Muscle of leg (tissue), 11 donors: ENCODE measurements around the gene LMBR1. TPM values are rescaled to one million over a fixed set of nuclear protein-coding genes. Genes with fewer than 3 reads are reported as not detected.
"Not testable (repeated sequence)": the region's sequence is repeated elsewhere in the genome, so short reads cannot be mapped to it uniquely, and the experiment has no call there.

Experiments used
- DNase-seq: peaks from one replicate; pipeline ENCODE4 v3.0.0; 2013
- H3K27ac ChIP-seq: one replicate; pipeline ENCODE4 v1.5.1; 2013; ENCODE audit warnings: mild to moderate bottlenecking, low read length, control low read depth
- H3K27me3 ChIP-seq: one replicate; pipeline ENCODE4 v1.6.1; 2013; ENCODE audit warnings: low read length; ENCODE audit not compliant: control insufficient read depth, insufficient read depth
- H3K36me3 ChIP-seq: one replicate; pipeline ENCODE4 v1.6.1; 2013; ENCODE audit warnings: low read length; ENCODE audit not compliant: control insufficient read depth, insufficient read depth
- H3K4me1 ChIP-seq: one replicate; pipeline ENCODE4 v1.6.1; 2013; ENCODE audit warnings: low read length; ENCODE audit not compliant: control insufficient read depth, insufficient read depth
- H3K4me3 ChIP-seq: one replicate; pipeline ENCODE4 v1.5.1; 2013; ENCODE audit warnings: low read length, control low read depth
- H3K9me3 ChIP-seq: replicated peaks from 2 replicates; pipeline ENCODE4 v1.6.1; 2013; ENCODE audit warnings: low read depth, low read length; ENCODE audit not compliant: control insufficient read depth
- WGBS: methylation state at CpG from one replicate; pipeline ENCODE4 v1.1.5; 2013; ENCODE audit warnings: missing lambda C conversion rate; ENCODE audit not compliant: insufficient coverage; 5-methylcytosine and 5-hydroxymethylcytosine counted together
- polyA plus RNA-seq, 8 donors: library from polyadenylated mRNA; unstranded; fragments of 120-200 nt; gene quantifications; one replicate each; pipeline versions ENCODE4 v1.2.1 to v1.2.3, GENCODE V29; 2013; ENCODE audit warnings: inconsistent platforms in 1 of 8, low replicate concordance in 1 of 8; ENCODE audit not compliant: insufficient read length in 8 of 8, insufficient read depth in 1 of 8
- total RNA-seq: library from RNA; stranded (reverse); fragments of 120-200 nt; gene quantifications from one replicate; pipeline ENCODE4 v1.2.4, GENCODE V29; 2013

Gene LMBR1
- total and polyA plus RNA-seq, 9 donors: 25.3 to 42.8 (median 30.8) TPM

DNA sequence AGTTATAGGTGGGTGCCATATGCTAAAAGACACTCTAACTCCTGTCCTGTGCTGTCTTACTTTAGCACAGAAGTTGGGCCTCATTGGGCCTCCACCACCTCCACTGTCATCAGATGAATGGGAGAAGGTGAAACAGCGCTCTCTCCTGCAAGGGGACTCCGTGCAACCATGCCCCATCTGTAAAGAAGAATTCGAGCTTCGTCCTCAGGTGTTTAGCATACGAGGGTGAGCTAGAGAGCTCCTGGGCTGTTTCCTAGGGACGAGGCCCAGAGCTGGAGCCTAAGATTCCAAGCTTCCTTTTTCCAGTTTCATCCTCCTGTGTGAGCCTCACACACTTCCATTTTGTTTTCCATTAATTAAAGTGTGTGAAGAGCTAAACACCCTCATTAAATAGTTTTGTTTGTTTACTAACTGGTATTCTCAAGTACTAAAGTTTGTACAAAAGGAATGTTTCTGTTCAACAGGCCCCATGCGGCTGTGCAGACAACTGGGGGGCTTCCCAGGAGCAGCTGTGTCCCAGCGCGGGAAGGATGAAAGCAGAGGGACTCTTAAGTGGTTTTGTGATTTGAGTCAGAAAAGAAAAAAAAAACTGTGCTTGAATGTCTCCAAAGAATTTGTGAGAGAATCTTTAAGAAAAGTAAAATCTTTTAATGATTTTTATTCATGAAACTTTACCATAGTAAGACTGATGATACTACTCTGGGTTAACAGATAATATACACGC is 238.3 kb downstream of the LMBR1 start:
- peaks cover 7% of the 10 kb centered on the region for H3K27me3 ChIP-seq
- no peaks in the 10 kb centered on the region for H3K36me3 ChIP-seq
- no peaks in the 10 kb centered on the region for H3K9me3 ChIP-seq
- DNase-seq: no peak
- H3K4me1 ChIP-seq: no peaks in the 10 kb centered on the region
- no peak overlapping the region for H3K27ac ChIP-seq
- WGBS: 85% methylated on average over 5 of the region's 10 CpGs
- H3K4me3 ChIP-seq: no peak overlapping the region

GRCh38 chr7:156652886-156653568 is 240.0 kb downstream of the LMBR1 start:
- WGBS: 92% methylated on average over 4 of the region's 8 CpGs
- peaks cover 7% of the 10 kb centered on the region for H3K27me3 ChIP-seq
- H3K36me3 ChIP-seq: no peaks in the 10 kb centered on the region
- no peaks in the 10 kb centered on the region for H3K9me3 ChIP-seq
- H3K4me3 ChIP-seq: no peak overlapping the region
- no peak overlapping the region for H3K27ac ChIP-seq
- no peak for DNase-seq
- H3K4me1 ChIP-seq: no peaks in the 10 kb centered on the region

DNA sequence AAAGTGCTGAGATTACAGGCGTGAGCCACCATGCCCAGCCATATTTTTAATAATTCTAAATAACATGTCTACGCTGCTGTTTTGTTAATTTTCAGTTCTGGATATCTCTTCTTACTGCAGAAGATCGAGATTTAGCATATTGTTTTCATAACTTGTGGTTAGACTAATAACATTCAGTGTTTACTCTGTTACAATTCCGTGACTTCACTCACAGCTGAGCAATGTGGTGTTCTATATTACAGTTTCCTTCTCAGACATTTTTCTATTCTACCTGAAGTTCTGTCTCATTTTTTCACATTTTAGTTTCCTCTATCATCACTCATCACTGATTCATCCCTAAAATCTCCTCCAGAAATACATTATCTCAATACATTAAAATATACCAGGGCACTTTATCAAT is 241.5 kb downstream of the LMBR1 start:
- WGBS: no CpG with 5 or more reads among the region's 4 CpGs
- peaks cover 7% of the 10 kb centered on the region for H3K27me3 ChIP-seq
- no peak overlapping the region for H3K27ac ChIP-seq
- H3K9me3 ChIP-seq: no peaks in the 10 kb centered on the region
- no peak overlapping the region for H3K4me3 ChIP-seq
- no peaks in the 10 kb centered on the region for H3K36me3 ChIP-seq
- no peaks in the 10 kb centered on the region for H3K4me1 ChIP-seq
- DNase-seq: no peak

DNA sequence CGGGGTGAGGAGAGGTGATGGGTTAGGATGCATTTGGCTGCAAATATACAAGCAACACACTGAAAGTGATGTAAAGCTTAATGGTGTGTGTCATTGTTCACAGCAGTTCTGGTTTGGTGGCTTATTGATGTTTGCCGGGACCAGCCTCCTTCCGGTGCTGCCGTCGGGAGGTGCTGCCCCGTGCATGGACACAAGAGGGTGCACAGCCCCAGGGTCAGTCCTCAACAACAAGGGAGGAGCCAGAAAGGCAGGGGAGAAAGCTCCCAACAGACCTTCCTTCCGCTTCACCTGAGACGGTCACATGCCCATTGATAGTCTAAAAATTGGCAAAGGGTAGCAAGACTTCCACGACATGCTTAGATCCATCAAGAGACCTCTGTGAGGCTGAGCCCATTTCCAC is 242.9 kb downstream of the LMBR1 start:
- H3K27ac ChIP-seq: no peak overlapping the region
- WGBS: 68% methylated on average over 7 of the region's 9 CpGs

GRCh38 chr7:156647330-156647729 is 245.7 kb downstream of the LMBR1 start:
- H3K36me3 ChIP-seq, H3K4me3 ChIP-seq, DNase-seq, H3K9me3 ChIP-seq, H3K4me1 ChIP-seq, H3K27ac ChIP-seq: not testable (repeated sequence)
- 100% methylated on average over 2 of the region's 5 CpGs for WGBS
- peaks cover 10% of the 10 kb centered on the region for H3K27me3 ChIP-seq

More for the DNA sequence above, 242.9 kb downstream of the LMBR1 start:
- peaks cover 7% of the 10 kb centered on the region for H3K27me3 ChIP-seq
- H3K36me3 ChIP-seq: no peaks in the 10 kb centered on the region
- H3K4me1 ChIP-seq: no peaks in the 10 kb centered on the region
- no peak for DNase-seq
- no peak overlapping the region for H3K4me3 ChIP-seq
- H3K9me3 ChIP-seq: no peaks in the 10 kb centered on the region

DNA sequence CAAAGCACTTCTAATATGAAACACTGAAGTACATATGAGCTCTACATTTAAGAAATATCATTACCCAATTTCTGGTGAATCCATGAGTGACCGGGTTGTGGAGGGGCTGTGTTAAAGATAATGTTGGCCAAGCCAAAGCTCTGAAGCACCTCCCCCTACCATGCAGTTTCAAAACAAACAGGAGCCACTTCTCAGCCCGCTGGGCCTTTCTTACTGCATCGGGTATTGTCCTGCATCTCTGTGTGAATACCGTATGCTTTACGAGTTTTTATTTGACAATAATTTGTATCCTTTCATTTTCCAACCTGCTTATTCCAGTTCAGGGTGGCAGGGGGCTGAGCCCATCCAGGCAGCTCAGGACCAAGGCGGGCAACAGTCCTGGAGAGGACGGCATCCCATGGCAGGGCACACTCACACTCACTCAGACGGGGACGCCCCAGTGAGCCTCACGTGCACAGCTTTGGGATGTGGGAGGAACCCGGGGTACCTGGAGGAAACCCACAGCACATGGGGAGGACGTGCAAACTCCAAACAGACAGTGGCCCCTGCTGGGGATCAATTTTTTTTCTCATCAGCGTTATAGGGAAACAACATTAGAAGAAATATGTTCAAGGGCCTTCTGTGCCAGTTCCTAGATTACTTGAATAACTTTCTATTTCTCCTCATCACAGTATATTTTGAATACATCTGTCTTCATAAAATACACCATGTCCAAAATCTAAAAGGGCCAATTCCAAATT is 250.5 kb downstream of the LMBR1 start:
- no peak overlapping the region for H3K27ac ChIP-seq
- H3K4me1 ChIP-seq: peaks cover 10% of the 10 kb centered on the region
- DNase-seq: no peak
- H3K4me3 ChIP-seq: no peak overlapping the region
- no peaks in the 10 kb centered on the region for H3K36me3 ChIP-seq
- H3K9me3 ChIP-seq: peaks cover 3% of the 10 kb centered on the region
- H3K27me3 ChIP-seq: peaks cover 13% of the 10 kb centered on the region
- WGBS: 69% methylated on average over 4 of the region's 13 CpGs

- peak overlapping the region; percentile 71 for H3K4me3 ChIP-seq
- H3K36me3 ChIP-seq: no peaks in the 10 kb centered on the region
- peaks cover 10% of the 10 kb centered on the region for H3K4me1 ChIP-seq
- peaks cover 3% of the 10 kb centered on the region for H3K9me3 ChIP-seq
- DNase-seq: no peak
- peaks cover 13% of the 10 kb centered on the region for H3K27me3 ChIP-seq
- under 1% methylated on average over 14 of the region's 30 CpGs for WGBS
- peak overlapping the region; percentile 20 for H3K27ac ChIP-seq
Observed at GRCh38 chr7:156640949-156641485, 252.0 kb downstream of the LMBR1 start.

- H3K4me3 ChIP-seq: peak within 1 kb of the TSS; percentile 71
- H3K9me3 ChIP-seq: peaks cover 3% of the 10 kb centered on the region
- H3K36me3 ChIP-seq: no peaks in the 10 kb centered on the region
- H3K27ac ChIP-seq: peak within 1 kb of the TSS; percentile 48
- peaks cover 10% of the 10 kb centered on the region for H3K4me1 ChIP-seq
- under 1% methylated on average over 85 of the region's 85 CpGs for WGBS
- DNase-seq: peak; percentile 91
- peaks cover 13% of the 10 kb centered on the region for H3K27me3 ChIP-seq
Observed at GRCh38 chr7:156640257-156640948, 252.6 kb downstream of the LMBR1 start, which contains the start of gene RNF32. Gene RNF32, plus strand, starts transcription at chr7:156640774. Its CDS starts 3,104 bp downstream, at chr7:156643878.

DNA sequence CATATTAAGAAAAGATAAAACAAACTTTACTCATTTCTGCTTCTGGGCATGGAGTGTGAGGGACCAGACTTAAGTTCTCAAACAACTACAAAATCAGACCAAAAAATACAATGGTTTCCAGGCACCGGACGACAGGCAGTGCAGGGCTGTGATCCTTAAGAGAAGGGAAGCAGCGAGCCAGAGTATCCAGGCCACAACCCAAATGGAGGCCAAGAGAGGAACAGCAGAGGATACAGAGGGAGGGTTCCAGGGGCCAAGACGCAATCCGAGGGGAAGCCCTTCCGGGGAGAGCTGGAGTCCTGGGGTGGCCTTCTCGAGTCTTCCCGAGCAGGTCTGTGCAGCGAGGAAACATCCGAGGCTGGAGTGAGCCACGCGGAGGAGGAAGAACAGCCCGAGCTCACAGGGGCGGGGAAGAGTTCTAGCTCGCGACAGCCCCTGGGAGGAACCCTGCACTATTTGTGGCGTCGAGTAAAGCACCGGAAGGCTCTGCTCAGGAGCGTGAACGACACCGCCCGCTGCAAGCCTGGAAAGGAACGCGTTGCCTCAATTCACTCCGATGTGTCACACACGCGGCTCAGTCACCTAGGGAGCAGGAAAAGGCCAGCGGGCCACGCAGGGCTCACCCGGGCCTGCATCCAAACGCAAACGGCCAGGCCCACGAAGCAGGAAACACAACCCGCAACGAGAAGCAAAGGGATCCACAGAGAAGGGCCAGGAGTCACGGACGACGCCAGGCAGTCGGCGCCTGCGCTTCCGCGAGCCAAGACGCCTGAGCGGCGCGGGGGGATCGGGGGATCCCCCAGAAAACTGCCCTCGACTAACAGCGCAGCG is 253.3 kb downstream of the LMBR1 start:
- H3K36me3 ChIP-seq: no peaks in the 10 kb centered on the region
- H3K9me3 ChIP-seq: peaks cover 3% of the 10 kb centered on the region
- H3K27me3 ChIP-seq: peaks cover 13% of the 10 kb centered on the region
- H3K27ac ChIP-seq: peak overlapping the region; percentile 48
- 39% methylated on average over 52 of the region's 52 CpGs for WGBS
- H3K4me3 ChIP-seq: peak overlapping the region; percentile 71
- peaks cover 10% of the 10 kb centered on the region for H3K4me1 ChIP-seq
- peak; percentile 23 for DNase-seq
